Measurements from ENCODE around the gene SPRR2F.

SPRR2F gene

DNA sequence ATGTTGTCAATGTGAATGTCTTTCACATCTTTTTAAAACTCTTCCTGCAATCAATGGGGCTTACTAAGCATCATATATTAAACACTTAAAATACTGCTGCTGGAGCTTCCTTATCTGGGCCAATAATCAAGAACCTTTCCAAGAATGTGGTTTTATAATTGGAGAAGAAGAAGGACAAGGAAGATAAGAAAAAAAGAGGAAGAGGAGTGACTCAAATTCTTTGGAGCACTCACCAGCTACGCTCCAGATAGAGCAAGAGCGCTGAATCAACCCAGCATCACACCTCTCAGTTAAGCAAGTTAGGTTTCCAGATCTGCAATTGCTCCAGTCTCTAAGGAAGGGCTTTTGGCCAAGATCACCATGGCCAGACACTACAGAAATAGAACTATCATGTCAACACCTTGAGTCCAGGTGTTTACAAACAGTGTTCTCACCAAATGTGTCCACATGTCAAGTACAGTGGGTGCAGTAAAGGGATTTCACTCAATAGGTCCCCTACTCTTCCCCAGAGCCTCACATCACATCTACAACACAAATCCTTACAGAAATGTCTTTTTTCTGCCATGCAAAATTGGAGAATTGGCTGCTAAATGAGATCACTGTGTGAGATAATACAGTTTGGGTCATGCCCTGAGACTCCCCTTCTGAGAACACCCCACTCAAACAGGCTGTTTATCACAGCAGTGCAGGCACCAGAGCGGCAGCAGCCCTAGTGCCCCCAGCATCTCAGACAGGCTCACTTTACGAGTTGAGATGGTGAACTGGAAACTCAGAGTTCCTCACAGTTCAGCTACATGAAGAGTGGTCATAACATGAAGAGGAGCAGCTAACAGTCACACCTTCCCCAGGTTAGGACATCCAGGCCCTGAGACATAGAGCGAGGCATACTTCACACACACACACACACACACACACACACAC, 40.2 kb downstream of the SPRR2F start:
- DNase-seq = no peak

DNA sequence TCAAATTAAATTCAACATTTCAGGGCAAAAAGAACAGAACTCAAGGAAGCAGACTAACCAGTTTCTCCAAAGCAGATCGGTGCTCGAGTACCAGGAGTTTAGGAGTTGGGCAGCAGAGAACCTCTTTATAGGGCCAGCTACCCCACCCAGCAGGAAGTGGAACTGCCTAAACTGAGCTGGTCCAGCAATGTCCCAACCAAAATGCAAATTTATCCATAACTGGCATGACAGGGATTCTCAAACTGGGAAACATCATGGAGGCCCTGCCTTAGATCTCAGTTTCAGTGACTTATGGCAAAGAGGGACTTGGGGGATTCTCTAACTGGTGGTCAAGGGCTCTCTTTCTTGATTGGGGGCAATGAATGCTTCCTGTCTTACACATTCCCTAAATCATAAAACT, 41.8 kb downstream of the SPRR2F start, which contains the start of gene SPRR2B:
SPRR2B (minus strand) TSS at position 101 of the 400 bp plus-strand sequence. CDS start 772 bp downstream, outside the sequence.
- no peak for DNase-seq

DNA sequence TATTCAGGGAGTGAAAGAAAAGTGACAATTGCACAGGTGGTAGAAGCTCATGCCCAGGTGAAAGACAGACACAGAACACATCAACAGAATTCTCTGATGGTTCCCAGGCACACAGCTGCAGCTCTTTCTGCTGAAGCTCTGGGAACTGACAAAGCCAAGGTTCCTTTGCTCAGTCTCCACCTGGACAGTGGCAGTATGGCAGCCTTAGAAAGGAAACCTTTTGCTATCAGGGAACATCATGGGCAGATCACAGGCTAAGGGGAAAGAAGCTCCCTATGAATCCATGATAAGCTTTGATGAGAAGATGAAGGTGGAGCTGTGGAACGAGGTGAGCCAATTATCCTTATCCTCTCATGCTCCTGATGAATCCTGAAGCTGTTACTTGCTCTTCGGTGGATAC, 43.1 kb downstream of the SPRR2F start:
- DNase-seq = no peak

Data from activated CD4-positive, alpha-beta T cell treated with anti-CD3 and anti-CD28 coated beads, Interleukin-2, amount 50 U/mL, for 1 hour (primary cell).